K562 treated with DMSO at 1 percent for 48 hours (cell line): ENCODE measurements around the gene LRGUK. TPM values are rescaled to one million over a fixed set of nuclear protein-coding genes. Genes with fewer than 3 reads are reported as not detected.

Experiments
- total RNA-seq: library from RNA; unstranded; fragments of 300-600 nt; gene quantifications from 2 replicates; pipeline ENCODE4 v1.2.3, GENCODE V29; 2022; ENCODE audit warnings: low replicate concordance; ENCODE audit errors: extremely low read depth

Gene LRGUK, protein sequence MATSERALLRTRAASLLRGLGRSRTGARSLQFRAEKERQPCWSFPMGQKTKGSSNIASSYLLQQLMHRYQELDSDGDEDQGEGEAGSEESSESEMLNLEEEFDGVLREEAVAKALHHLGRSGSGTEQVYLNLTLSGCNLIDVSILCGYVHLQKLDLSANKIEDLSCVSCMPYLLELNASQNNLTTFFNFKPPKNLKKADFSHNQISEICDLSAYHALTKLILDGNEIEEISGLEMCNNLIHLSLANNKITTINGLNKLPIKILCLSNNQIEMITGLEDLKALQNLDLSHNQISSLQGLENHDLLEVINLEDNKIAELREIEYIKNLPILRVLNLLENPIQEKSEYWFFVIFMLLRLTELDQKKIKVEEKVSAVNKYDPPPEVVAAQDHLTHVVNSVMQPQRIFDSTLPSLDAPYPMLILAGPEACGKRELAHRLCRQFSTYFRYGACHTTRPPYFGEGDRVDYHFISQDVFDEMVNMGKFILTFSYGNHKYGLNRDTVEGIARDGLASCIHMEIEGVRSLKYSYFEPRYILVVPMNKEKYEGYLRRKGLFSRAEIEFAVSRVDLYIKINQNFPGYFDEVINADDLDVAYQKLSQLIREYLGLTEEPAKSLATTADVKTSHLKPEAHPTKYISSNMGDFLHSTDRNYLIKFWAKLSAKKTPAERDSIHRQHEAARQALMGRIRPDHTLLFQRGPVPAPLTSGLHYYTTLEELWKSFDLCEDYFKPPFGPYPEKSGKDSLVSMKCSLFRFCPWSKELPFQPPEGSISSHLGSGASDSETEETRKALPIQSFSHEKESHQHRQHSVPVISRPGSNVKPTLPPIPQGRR
- total RNA-seq, result not detected in 2 replicates

DNA sequence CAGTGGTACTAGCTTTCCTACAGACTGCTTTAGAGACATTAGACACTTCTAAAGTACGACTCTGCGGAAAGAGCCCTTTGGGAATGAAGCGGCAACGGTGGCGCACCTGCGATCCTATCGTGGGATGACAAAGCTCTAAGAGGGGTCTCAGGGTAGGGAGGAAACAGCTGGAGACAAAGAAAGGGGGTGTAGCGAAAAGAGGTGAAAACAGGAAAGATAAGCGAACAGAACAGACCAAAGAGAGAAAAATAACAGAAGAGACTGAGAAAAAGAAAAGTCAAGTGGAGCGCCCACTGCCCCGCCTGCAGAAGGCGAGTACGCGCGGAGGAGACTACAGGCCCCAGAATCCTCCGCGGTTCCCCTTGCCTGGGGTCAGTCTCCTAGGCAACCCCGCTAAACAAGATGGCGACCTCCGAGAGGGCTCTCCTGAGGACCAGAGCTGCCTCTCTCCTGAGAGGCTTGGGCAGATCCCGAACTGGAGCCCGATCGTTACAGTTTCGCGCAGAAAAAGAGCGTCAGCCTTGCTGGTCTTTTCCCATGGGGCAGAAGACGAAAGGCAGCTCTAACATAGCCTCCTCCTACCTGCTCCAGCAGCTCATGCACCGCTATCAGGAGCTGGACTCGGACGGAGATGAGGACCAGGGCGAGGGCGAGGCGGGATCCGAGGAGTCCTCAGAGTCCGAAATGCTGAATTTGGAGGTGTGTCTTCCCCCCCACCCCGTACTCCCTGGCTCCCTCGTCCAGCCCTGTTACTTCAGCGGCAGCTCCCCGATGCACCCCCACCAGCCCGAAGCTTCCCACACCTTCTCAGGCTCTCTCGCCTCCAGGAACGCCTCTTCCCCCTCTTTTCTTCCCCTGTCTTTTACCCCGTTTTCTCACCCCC lies at the start of gene LRGUK:
Gene LRGUK (plus strand): TSS at position 375 of the 883 bp plus-strand sequence. CDS start 28 bp downstream, at position 403.

Other genes starting within 250 kb of the LRGUK start
- gene SLC35B4, start 189.6 kb downstream of the LRGUK start, total RNA-seq, result not detected in 2 replicates